Measurements from ENCODE around the gene RPS6KC1.
"Not testable (repeated sequence)": the region's sequence is repeated elsewhere in the genome, so short reads cannot be mapped to it uniquely, and the experiment has no call there.

RPS6KC1 gene

GRCh38 chr1:213054733-213055591 is 3.9 kb downstream of the RPS6KC1 start:
- no peak for DNase-seq

- DNase-seq = no peak
These were observed 4.7 kb downstream of the RPS6KC1 start for GRCh38 chr1:213055767-213056166.

DNA sequence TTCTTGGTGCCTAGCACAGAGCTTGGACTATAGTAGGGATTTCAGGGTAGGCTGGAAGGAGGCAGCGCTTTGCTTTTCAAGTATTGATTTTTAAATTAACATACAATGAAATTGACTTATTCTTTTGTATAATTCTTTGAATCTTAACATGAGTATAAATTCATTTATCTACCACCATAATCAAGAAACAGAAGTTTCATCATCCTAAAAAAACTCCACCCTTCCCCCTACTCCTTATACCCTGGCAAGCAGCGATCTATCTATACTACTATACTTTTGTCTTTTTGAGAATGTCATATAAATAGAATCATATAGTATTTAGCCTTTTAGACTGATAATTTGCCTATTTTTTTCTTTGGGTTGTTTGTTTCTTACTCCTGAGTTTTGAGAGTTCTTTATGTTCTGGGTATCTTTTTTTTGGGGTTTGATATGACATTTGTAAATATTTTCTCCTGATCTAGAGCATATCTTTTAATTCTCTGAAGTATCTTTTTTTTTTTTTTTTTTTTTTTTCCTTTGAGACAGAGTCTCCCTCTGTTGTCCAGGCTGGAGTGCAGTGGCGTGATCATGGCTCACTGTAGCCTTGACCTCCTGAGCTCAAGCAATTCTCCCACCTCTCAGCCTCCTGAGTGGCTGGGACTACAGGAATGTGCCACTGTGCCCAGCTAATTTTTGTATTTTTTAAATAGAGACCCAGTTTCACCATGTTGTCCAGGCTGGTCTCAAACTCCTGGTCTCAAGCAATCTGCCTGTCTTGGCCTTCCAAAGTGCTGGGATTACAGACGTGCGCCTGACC is 6.4 kb downstream of the RPS6KC1 start:
- no peak for DNase-seq

DNA sequence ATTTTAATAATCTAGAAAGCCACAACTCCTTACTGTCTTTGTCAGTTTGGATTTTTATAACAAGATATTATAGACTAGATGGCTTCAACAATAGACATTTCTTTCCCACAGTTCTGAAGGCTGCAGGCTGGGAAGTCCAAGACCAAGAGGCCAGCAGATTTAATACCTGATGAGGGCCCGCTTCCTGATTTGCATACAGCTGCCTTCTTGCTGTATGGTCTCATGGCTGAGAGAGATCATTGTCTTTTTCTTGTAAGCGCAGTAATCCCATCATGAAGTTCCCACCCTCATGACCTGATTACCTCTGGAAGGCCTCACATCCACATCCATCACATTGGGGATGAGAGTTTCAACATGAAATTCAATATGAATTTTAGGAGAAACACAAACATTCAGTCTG is 9.8 kb downstream of the RPS6KC1 start:
- DNase-seq = no peak

GRCh38 chr1:213061263-213061662 is 10.2 kb downstream of the RPS6KC1 start:
- no peak for DNase-seq

DNA sequence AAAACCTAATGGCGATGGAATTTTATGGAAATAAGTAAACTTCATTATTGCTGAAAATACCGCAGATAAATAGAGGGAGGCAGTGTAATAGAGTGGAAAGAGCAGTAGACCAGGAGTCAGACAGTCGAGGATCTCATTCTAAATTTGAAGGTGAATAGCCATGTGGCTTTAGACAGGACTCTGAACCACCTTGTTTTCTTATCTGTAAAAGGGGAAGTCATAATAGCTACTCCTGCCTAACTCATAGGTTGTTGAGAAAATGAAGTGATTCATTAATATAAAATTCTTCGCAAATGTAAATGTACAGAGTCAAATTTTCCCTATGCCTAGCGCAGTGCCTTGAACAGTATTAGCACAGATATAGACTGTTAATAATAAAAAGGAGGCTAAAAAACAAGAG is 14.8 kb downstream of the RPS6KC1 start:
- DNase-seq = no peak

DNA sequence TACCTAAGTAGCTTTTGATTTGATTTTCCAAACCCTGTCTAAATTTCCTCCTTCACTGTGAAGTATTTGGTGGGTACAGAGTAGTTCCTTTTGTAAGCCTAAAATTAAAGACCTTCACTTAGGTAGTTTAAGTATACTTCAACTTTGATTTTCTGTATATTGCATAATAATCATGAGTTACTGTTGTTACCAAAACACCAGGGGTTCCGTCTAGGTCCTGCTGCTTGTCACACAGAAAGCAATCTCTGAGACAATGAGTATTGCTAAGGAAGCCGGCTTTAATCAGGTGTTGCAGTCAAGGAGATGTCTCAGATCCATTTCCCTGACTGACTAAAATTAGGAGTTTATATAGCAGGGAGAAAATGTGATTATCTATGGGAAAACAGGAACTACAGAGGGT is 15.3 kb downstream of the RPS6KC1 start:
- no peak for DNase-seq

- no peak for DNase-seq
These were observed 16.3 kb downstream of the RPS6KC1 start for GRCh38 chr1:213067352-213067751.

DNA sequence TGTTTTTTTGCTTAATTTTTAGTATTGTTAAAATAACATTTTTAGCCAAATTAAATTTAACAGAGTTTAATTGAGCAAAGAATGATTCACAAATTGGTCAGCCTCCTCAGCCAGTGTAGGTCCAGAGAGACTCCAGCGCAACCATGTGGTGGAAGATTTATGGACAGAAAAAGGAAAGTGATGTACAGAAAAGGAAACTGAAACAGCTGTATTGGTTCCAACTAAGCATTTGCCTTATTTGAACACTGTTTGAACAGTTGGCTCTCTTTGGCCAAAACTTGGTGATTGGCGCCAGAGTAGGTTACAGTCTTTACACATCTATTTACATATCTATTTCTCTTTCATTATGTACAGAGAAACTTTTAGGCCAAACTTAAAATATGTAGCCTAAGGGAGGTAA is 19.4 kb downstream of the RPS6KC1 start:
- peak; percentile 59 for DNase-seq

GRCh38 chr1:213075725-213076124 is 24.7 kb downstream of the RPS6KC1 start:
- no peak for DNase-seq

DNA sequence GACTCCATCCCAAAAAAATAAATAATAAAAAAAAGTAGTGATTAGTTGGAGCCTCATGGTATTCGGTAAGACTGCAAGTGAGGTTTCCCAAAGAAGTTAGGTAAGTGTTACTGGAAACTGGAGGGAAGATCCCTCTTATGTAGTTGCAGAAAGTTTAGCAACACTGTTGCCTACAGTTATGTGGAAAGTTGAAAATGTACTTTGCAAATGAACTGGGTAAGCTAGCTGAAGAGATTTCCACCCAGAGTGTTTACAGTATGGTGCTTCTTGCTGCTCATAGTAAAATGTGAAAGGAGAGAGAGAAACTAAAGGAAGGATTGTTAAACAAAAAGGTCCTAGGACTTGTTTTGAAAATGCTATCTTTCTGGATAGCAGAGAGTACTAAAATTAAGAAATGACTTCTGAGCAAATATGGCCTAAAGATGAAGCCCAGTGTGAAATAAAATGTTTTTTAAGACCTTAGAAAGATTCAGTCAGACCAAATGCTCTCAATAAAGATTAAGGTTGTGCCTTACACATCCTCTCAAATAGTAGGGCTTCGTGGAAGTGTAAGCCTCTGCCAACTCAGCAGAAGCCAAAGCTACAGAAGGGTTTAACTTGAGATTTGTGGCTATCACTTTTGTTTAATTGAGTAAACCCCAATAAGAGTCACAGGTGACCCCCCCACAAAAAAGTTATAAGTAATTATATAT is 31.5 kb downstream of the RPS6KC1 start:
- peak; percentile 13 for DNase-seq

- peak; percentile 49 for DNase-seq
These were observed 32.0 kb downstream of the RPS6KC1 start for GRCh38 chr1:213083112-213083445.

DNA sequence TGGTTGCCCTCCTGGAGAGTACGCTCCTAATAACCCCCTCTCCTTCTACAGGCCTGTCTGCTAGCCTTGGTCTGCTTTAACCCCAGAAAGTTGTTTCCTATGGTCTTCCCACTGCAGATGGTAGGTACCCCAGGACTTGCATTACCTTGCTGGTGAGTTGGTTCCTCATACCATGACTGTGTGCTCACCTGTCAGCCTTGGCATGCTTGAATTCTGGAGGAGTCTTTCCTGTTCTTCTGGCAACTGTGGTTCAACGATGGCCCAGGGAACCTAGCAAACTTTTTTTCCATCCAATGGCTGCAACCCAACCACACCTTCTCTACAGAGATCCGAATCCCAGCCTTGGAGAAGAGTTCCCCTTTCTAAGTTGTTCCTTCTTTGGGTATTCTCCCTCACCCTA is 36.9 kb downstream of the RPS6KC1 start:
- no peak for DNase-seq

DNA sequence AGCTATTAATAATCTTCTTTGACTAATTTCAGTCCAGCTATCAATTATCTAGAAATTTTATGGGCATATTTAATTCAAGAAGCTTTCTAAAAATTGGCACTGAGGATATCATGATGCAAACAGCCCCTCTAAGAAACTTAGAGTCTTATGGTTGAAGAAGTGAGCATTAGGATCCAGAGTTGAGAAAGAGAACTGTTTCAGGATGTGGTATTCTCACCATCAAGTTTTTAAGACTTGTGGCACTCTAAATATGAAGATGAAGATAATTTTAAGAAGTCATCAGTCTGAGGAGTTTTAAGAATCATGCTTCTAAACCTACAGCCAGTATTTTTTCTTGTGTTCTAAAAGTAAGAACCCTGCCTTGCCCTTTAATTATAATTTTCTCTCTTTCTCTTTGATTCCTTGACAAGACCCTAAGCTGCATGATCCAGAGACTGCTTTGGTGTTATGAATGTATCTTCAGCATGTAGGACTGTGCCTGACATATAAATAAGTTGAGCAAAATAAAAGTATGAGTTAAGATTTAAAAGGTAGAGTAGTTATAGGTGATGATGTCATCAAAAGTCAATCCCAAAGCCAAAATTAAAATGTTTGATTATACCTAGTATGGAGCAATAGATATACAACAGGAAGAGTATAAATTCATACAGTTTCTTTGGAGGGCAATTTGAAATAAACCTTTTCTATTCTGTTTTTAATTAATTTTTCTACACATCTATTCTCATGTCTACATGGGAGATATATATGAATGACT is 39.1 kb downstream of the RPS6KC1 start:
- DNase-seq = no peak

GRCh38 chr1:213094446-213094845 is 43.4 kb downstream of the RPS6KC1 start:
- DNase-seq = no peak

DNA sequence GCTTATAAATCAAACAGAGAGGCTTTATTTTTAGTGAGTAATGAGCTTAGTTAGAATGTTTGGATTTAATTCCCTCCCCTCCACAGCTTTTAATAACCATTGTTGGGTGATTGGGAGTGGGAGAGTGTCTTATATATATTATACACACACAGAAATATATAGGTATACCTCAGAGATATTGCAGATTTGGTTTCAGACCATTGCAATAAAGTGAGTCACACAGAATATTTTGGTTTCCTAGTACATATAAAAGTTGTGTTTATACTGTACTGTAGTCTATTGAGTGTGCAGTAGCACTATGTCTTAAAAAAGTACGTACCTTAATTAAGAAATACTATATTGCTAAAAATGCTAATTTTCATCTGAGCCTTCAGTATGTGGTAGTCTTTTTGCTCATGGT is 44.4 kb downstream of the RPS6KC1 start:
- no peak for DNase-seq

DNA sequence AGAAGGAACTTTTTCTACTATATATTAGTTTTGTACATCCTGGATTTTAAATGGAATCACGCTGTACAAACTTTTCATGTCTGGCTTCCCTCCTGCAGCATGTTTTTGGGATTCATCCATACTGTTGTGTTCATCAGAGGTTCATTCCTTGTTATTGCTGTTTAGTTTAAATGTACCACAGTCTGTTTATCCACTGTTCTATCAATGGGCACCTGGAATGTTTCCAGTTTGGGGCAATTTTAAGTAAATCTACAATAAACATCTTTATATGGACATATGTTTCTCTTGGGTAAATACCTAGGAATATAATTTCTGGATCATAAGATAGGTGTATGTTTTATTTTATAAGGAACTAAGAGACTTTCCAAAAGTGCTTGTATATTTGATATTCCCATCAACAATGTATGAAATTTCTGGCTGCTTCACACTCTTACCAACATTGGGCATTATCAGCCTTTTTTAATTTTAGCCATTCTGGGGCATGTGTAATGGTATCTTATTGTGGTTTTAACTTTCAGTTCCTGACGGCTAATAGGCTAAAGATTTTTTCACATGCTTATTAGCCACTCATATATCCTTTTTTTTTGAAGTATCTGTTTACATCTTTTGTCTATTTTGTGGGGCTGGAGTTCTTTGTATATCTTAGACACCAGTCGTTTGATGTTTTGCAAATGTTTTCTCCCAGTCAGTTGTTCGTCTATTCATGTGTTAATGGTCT is 48.8 kb downstream of the RPS6KC1 start:
- DNase-seq = no peak

- not testable (repeated sequence) for DNase-seq
These were observed 49.5 kb downstream of the RPS6KC1 start for GRCh38 chr1:213100565-213100964.

- DNase-seq = no peak
These were observed 52.6 kb downstream of the RPS6KC1 start for GRCh38 chr1:213103377-213104306.

GRCh38 chr1:213104604-213105003 is 53.6 kb downstream of the RPS6KC1 start:
- DNase-seq = no peak

GRCh38 chr1:213106298-213106697 is 55.3 kb downstream of the RPS6KC1 start:
- no peak for DNase-seq
